ENCODE data around the gene ATMIN. TPM values are rescaled to one million over a fixed set of nuclear protein-coding genes. Genes with fewer than 3 reads are reported as not detected.

ATMIN gene
- total and polyA plus RNA-seq, 2 of the 13 experiments (the other 11 are each of a cell fraction or from before 2014, with no cell fraction given) = 34.6 to 60.4 TPM

DNA sequence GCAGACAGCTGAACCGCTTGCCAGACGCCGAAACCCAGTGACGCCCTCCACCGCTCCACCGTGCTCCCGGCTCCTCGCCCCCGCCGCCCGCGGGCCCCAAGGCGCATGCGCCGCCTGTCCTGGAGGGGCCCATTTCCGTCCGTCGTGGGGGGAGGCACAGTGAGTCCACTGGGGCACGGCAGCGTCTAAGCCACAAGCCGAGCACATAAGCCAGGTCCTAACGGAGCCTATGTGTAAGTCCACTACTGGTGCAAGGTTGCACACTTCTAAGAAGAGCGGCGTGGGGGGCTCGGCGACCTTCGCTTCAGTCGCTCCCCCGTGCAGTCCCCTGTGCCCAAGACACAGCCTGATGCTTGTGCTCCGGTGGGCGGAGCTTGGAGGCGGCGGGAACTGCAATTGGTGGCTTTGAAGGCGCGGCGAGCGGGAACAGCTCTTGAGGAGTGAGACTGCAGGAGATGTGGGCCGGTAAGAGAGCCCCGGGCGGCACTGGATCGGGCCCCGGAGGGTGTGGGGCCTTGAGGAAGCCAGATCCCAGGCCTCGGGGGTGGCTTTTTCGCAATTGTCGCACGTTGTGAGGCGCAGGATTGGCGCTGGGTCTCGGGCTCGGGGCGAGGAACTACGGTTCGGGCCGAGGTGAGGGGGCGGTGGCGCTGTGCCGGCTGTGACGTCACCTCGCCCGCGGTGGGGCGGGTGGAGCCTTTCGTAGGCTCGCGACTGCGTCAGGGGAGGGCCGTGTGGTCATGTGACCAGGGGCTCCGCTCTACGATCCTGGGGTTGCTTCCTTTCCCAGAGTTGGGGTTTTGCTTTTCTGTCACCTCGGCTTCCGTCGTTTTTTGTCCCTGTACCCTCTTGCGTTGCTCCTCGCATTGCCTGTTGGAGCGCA is 28.6 kb upstream of the ATMIN start, which contains the start of the genes CENPN and CMC2 (continued):
- TF ChIP-seq, protein P1, sequence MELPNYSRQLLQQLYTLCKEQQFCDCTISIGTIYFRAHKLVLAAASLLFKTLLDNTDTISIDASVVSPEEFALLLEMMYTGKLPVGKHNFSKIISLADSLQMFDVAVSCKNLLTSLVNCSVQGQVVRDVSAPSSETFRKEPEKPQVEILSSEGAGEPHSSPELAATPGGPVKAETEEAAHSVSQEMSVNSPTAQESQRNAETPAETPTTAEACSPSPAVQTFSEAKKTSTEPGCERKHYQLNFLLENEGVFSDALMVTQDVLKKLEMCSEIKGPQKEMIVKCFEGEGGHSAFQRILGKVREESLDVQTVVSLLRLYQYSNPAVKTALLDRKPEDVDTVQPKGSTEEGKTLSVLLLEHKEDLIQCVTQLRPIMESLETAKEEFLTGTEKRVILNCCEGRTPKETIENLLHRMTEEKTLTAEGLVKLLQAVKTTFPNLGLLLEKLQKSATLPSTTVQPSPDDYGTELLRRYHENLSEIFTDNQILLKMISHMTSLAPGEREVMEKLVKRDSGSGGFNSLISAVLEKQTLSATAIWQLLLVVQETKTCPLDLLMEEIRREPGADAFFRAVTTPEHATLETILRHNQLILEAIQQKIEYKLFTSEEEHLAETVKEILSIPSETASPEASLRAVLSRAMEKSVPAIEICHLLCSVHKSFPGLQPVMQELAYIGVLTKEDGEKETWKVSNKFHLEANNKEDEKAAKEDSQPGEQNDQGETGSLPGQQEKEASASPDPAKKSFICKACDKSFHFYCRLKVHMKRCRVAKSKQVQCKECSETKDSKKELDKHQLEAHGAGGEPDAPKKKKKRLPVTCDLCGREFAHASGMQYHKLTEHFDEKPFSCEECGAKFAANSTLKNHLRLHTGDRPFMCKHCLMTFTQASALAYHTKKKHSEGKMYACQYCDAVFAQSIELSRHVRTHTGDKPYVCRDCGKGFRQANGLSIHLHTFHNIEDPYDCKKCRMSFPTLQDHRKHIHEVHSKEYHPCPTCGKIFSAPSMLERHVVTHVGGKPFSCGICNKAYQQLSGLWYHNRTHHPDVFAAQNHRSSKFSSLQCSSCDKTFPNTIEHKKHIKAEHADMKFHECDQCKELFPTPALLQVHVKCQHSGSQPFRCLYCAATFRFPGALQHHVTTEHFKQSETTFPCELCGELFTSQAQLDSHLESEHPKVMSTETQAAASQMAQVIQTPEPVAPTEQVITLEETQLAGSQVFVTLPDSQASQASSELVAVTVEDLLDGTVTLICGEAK (IDR thresholded peaks at IDR 0.05) = no peak
- TF ChIP-seq, protein P1 (CRISPR knock-in tag; IDR thresholded peaks at IDR 0.05) = no peak; the same call in 1 of the 2 replicates
- no peak; the same call in 1 of the 2 replicates for TF ChIP-seq GATA4 (IDR thresholded peaks at IDR 0.05; ENCODE audit: borderline replicate concordance, low read depth)
- TF ChIP-seq NCOA2 (CRISPR knock-in tag; IDR thresholded peaks at IDR 0.05) = no peak; the same call in 1 of the 2 replicates
- TF ChIP-seq SUZ12 (IDR thresholded peaks at IDR 0.05; ENCODE audit: low read depth, low read length) = no peak
- TF ChIP-seq ZNF235 (CRISPR knock-in tag; IDR thresholded peaks at IDR 0.05; ENCODE audit: borderline replicate concordance) = peak; percentile 14; the same call in 1 of the 2 replicates
- TF ChIP-seq MZF1 (CRISPR knock-in tag; IDR thresholded peaks at IDR 0.05; ENCODE audit: borderline replicate concordance) = no peak; the same call in 1 of the 2 replicates
- TF ChIP-seq, protein P2, sequence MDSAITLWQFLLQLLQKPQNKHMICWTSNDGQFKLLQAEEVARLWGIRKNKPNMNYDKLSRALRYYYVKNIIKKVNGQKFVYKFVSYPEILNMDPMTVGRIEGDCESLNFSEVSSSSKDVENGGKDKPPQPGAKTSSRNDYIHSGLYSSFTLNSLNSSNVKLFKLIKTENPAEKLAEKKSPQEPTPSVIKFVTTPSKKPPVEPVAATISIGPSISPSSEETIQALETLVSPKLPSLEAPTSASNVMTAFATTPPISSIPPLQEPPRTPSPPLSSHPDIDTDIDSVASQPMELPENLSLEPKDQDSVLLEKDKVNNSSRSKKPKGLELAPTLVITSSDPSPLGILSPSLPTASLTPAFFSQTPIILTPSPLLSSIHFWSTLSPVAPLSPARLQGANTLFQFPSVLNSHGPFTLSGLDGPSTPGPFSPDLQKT (CRISPR knock-in tag; IDR thresholded peaks at IDR 0.05; ENCODE audit: borderline replicate concordance) = no peak
- TF ChIP-seq ZNF180 (CRISPR knock-in tag; IDR thresholded peaks at IDR 0.05; ENCODE audit: borderline replicate concordance, low read depth) = peak; percentile 49
- peak; percentile 88 for TF ChIP-seq RBFOX2 (IDR thresholded peaks at IDR 0.05; ENCODE audit: low read depth, low read length)
- TF ChIP-seq, protein P3, sequence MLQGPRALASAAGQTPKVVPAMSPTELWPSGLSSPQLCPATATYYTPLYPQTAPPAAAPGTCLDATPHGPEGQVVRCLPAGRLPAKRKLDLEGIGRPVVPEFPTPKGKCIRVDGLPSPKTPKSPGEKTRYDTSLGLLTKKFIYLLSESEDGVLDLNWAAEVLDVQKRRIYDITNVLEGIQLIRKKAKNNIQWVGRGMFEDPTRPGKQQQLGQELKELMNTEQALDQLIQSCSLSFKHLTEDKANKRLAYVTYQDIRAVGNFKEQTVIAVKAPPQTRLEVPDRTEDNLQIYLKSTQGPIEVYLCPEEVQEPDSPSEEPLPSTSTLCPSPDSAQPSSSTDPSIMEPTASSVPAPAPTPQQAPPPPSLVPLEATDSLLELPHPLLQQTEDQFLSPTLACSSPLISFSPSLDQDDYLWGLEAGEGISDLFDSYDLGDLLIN (CRISPR knock-in tag; IDR thresholded peaks at IDR 0.05; ENCODE audit: borderline replicate concordance) = peak; percentile 63; the same call in 1 of the 2 replicates
- TF ChIP-seq ATM (IDR thresholded peaks at IDR 0.05; ENCODE audit: borderline replicate concordance) = no peak
- TF ChIP-seq ZFY (CRISPR knock-in tag; IDR thresholded peaks at IDR 0.05) = peak; percentile 77
- TF ChIP-seq, protein P4, sequence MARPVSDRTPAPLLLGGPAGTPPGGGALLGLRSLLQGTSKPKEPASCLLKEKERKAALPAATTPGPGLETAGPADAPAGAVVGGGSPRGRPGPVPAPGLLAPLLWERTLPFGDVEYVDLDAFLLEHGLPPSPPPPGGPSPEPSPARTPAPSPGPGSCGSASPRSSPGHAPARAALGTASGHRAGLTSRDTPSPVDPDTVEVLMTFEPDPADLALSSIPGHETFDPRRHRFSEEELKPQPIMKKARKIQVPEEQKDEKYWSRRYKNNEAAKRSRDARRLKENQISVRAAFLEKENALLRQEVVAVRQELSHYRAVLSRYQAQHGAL (CRISPR knock-in tag; IDR thresholded peaks at IDR 0.05; ENCODE audit: not compliant biosample characterization) = no peak
- TF ChIP-seq HHEX (CRISPR knock-in tag; IDR thresholded peaks at IDR 0.05) = no peak
- 0 out of 2 replicates have a peak, but pooled peaks have one; percentile 24 for TF ChIP-seq SIX1 (CRISPR knock-in tag; IDR thresholded peaks at IDR 0.05; ENCODE audit: borderline replicate concordance)
- peak; percentile 77 for TF ChIP-seq SALL1 (CRISPR knock-in tag; IDR thresholded peaks at IDR 0.05)
